Vagina (tissue), 2 donors: Measurements from ENCODE around the gene DERL3. TPM values are rescaled to one million over a fixed set of nuclear protein-coding genes. Genes with fewer than 3 reads are reported as not detected.

ENCODE experiments used
- DNase-seq, 2 donors: peaks; one replicate each; pipeline ENCODE4 v3.0.0-alpha.2; 2017; ENCODE audit errors: extremely low spot score in 2 of 2
- H3K27ac ChIP-seq: fragments of 200-600 bp; sonication (generic); one replicate; pipeline ENCODE4 v1.5.1; 2019
- H3K27me3 ChIP-seq: fragments of 200-600 bp; sonication (generic); one replicate; pipeline ENCODE4 v1.5.1; 2019
- H3K36me3 ChIP-seq, 2 donors: fragments of 200-600 bp; sonication (generic); one replicate each; pipeline ENCODE4 v1.5.1; 2017 to 2019
- H3K4me1 ChIP-seq: fragments of 200-600 bp; sonication (generic); one replicate; pipeline ENCODE4 v1.5.1; 2019
- H3K4me3 ChIP-seq, 2 donors: fragments of 200-600 bp; sonication (generic); 1 replicate in 1 of 2; 2 replicates in 1 of 2; pipeline ENCODE4 v1.5.1; 2016 to 2019
- H3K9me3 ChIP-seq: fragments of 200-600 bp; sonication (generic); one replicate; pipeline ENCODE4 v1.5.1; 2019
- CTCF ChIP-seq, 3 experiments: fragments of 450-650 bp in 2 of 3; fragments of 200-600 bp in 1 of 3; sonication (generic) in 1 of 3; IDR thresholded peaks; one replicate each; pipeline ENCODE4 v1.5.1; 2017 to 2019; ENCODE audit warnings: antibody characterized with exemption in 3 of 3, mild to moderate bottlenecking in 2 of 3, moderate library complexity in 2 of 3
- POLR2A ChIP-seq, 2 donors: fragments of 450-650 bp; IDR thresholded peaks; one replicate each; pipeline ENCODE4 v1.6.1; 2017; ENCODE audit warnings: antibody characterized with exemption in 2 of 2, mild to moderate bottlenecking in 2 of 2, moderate library complexity in 2 of 2
- POLR2AphosphoS5 ChIP-seq, 2 donors: sonication (generic); formaldehyde crosslinking; IDR thresholded peaks; one replicate each; pipeline ENCODE4 v1.9.0; 2017; ENCODE audit warnings: antibody characterized with exemption in 2 of 2, mild to moderate bottlenecking in 2 of 2, low read depth in 1 of 2; ENCODE audit not compliant: insufficient read depth in 1 of 2
- intact Hi-C: fragments of 100-400 bp; cut with DNase I; formaldehyde crosslinking; loops from one replicate; pipeline ENCODE4 v1.15.1; 2023
- total RNA-seq: library from RNA; depleted of rRNA; stranded (reverse); fragments of >200 nt; gene quantifications from one replicate; pipeline ENCODE4 v1.2.3, GENCODE V29; 2016

Gene DERL3
- total RNA-seq, 1 donor from 2014 or later = 0.25 TPM

DNA sequence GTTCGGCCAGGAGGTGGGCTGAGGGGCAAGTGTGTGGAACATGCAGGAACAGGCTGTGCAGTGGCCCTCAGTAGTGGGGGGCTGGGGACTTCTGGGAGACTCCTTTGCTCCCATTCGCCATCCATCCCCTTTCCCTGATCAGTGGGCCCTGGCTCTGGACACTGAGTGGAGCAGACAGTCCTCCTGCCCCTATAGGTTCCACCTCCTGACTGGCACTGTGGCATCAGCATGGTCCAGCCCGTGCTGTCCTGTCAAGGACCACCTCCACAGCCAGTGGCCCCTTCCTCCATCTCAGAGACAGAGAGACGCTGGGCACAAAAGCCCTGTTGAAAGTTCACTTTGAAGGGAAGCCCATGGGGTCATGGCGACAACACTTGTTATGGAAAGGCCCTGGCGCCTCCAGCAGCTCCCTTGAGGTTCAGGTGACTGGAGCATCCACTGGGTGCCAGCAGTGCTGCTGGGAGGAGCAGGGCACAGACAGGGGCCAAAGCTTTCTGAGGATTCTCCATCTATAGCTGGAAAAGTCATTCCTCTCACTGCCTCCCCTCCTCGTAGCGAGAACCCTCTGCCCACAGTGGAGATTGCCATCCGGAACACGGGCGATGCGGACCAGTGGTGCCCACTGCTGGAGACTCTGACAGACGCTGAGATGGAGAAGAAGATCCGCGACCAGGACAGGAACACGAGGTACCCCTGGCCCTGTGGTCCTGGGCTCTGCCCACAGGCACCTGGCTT, 5.6 kb downstream of the DERL3 start:
- H3K36me3 ChIP-seq = peaks cover 0 to 27% of the 10 kb centered on the region in 2 donors
- intact Hi-C loops = no loop called here
- TF ChIP-seq POLR2A (IDR thresholded peaks at IDR 0.05) = no peak
- TF ChIP-seq CTCF (IDR thresholded peaks at IDR 0.05) = no peak
- no peak for TF ChIP-seq POLR2AphosphoS5 (IDR thresholded peaks at IDR 0.05; ENCODE audit: insufficient read depth in 1 of 2, low read depth in 1 of 2)
- H3K4me3 ChIP-seq = no peak overlapping the region
- no peak overlapping the region for H3K27ac ChIP-seq
- no peaks in the 10 kb centered on the region for H3K27me3 ChIP-seq
- no peak for DNase-seq
- no peaks in the 10 kb centered on the region for H3K9me3 ChIP-seq
- peaks cover 17% of the 10 kb centered on the region for H3K4me1 ChIP-seq

- Histone ChIP-seq H3K9me3 (no peaks in the 10 kb centered on the region), H3K27me3 (no peaks in the 10 kb centered on the region), H3K36me3 (peaks cover 0 to 33% of the 10 kb centered on the region in 2 donors), H3K4me3 (no peak overlapping the region), H3K27ac (no peak overlapping the region), H3K4me1 (peaks cover 9% of the 10 kb centered on the region)
- TF ChIP-seq POLR2AphosphoS5 (IDR thresholded peaks at IDR 0.05; ENCODE audit: insufficient read depth in 1 of 2, low read depth in 1 of 2) = no peak
- no peak for TF ChIP-seq CTCF (IDR thresholded peaks at IDR 0.05)
- no peak for TF ChIP-seq POLR2A (IDR thresholded peaks at IDR 0.05)
- intact Hi-C loops = no loop called here
- DNase-seq = no peak
Measured at GRCh38 chr22:23832226-23833016, 6.4 kb downstream of the DERL3 start.

DNA sequence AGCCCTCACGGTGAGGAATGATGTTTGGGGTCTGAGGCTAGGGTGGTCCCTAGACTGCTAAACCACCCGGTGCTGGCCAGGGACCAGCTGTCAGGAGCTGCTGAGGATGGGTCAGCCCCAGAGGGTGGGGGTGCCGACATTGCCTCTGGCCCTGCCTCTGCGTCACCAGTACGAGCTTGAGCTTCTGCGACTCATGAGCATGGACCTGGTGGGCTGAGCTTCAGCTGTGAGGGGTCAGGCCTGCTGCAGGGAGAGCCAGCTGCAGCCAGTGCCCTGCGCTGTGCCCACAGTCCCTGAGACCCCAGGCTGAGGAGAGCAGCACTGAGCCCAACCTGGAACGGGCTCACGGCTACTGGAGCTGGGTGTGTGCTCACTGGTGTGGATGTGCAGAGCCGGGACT, 7.0 kb downstream of the DERL3 start:
- Histone ChIP-seq H3K27ac (no peak overlapping the region), H3K4me3 (no peak overlapping the region), H3K9me3 (no peaks in the 10 kb centered on the region), H3K36me3 (peaks cover 0 to 38% of the 10 kb centered on the region in 2 donors), H3K27me3 (no peaks in the 10 kb centered on the region), H3K4me1 (peaks cover 9% of the 10 kb centered on the region)
- TF ChIP-seq POLR2A (IDR thresholded peaks at IDR 0.05) (no peak), POLR2AphosphoS5 (IDR thresholded peaks at IDR 0.05; ENCODE audit: insufficient read depth in 1 of 2, low read depth in 1 of 2) (no peak), CTCF (IDR thresholded peaks at IDR 0.05) (no peak)
- intact Hi-C loops = no loop called here
- DNase-seq = no peak

GRCh38 chr22:23831261-23831660, 7.5 kb downstream of the DERL3 start:
- Histone ChIP-seq H3K27me3 (no peaks in the 10 kb centered on the region), H3K36me3 (peaks cover 0 to 44% of the 10 kb centered on the region in 2 donors), H3K9me3 (no peaks in the 10 kb centered on the region), H3K4me1 (peaks cover 9% of the 10 kb centered on the region), H3K27ac (no peak overlapping the region), H3K4me3 (no peak overlapping the region)
- intact Hi-C loops = no loop called here
- no peak for DNase-seq
- TF ChIP-seq CTCF (IDR thresholded peaks at IDR 0.05) = no peak
- TF ChIP-seq POLR2A (IDR thresholded peaks at IDR 0.05) = no peak
- no peak for TF ChIP-seq POLR2AphosphoS5 (IDR thresholded peaks at IDR 0.05; ENCODE audit: insufficient read depth in 1 of 2, low read depth in 1 of 2)
